K562 (cell line): Measurements from ENCODE around the gene LAP3. TPM values are rescaled to one million over a fixed set of nuclear protein-coding genes. Genes with fewer than 3 reads are reported as not detected.
A peak's percentile ranks its signal among the peaks of the same experiment; 100 is the strongest.

Source experiments
- ATAC-seq: fragments of 200-7000 bp; cut with Tn5 transposase; 3 replicates; pipeline ENCODE4 v1.9.1; 2020; ENCODE audit warnings: moderate library complexity
- BruUV-seq: library from RNA; stranded (reverse); fragments of 400-500 nt; replicated peaks from 2 replicates; lab custom pipeline; 2021; lab: Mats Ljungman, UMichigan
- CTCF ChIA-PET: fragments of 300-600 bp; formaldehyde crosslinking; extraction: SDS; loops from one replicate; lab custom pipeline; 2021; ENCODE audit warnings: low intra/inter-chr PET ratio; lab: Yijun Ruan, JAX
- POLR2A ChIA-PET: fragments of 300-600, 350-650 bp; sonication (Branson Sonifier 250); formaldehyde crosslinking; extraction: SDS; loops from one replicate; lab custom pipeline; 2021; ENCODE audit warnings: antibody characterized with exemption, inconsistent platforms; lab: Yijun Ruan, JAX
- DNase-seq, 4 experiments: peaks; one replicate each; pipeline versions ENCODE4 v3.0.0 to v3.0.0-alpha.2; 2011 to 2018; ENCODE audit warnings: low spot score in 3 of 4, mixed read lengths in 3 of 4; ENCODE audit errors: extremely low read depth in 1 of 4
- FAIRE-seq: peaks from 2 replicates; lab custom pipeline; 2011; peaks lifted over from hg19 to GRCh38; lab: Jason Lieb, UNC
- H2AFZ ChIP-seq: 2 replicates; pipeline ENCODE4 v1.6.0; 2011; ENCODE audit warnings: low read depth, low read length, control low read depth, inconsistent platforms
- H3K27ac ChIP-seq: fragments of 200-600 bp; 3 replicates; pipeline ENCODE4 v1.8.0; 2011; ENCODE audit warnings: low read depth, mild to moderate bottlenecking, control low read depth, inconsistent platforms, low read length, moderate library complexity, mixed read lengths; ENCODE audit errors: extremely low read depth
- H3K27me3 ChIP-seq, 2 experiments: fragments of 300-600 bp in 1 of 2; 2 replicates in 1 of 2; 3 replicates in 1 of 2; pipeline versions ENCODE4 v1.6.0 to v1.8.0; 2011; ENCODE audit warnings: inconsistent platforms in 2 of 2, low read length in 2 of 2, mild to moderate bottlenecking in 1 of 2, mixed read lengths in 1 of 2, moderate library complexity in 1 of 2; ENCODE audit not compliant: control insufficient read depth in 2 of 2, insufficient read depth in 2 of 2
- H3K36me3 ChIP-seq: fragments of 300-600 bp; 3 replicates; pipeline ENCODE4 v1.8.0; 2011; ENCODE audit warnings: mild to moderate bottlenecking, low read length, inconsistent platforms; ENCODE audit not compliant: control insufficient read depth, insufficient read depth
- H3K4me1 ChIP-seq, 2 experiments: fragments of 200-600 bp in 1 of 2; replicated peaks in 1 of 2; 2 replicates in 1 of 2; 3 replicates in 1 of 2; pipeline versions ENCODE4 v1.5.1 to v1.8.0; 2011; ENCODE audit warnings: inconsistent platforms in 2 of 2, low read length in 2 of 2, mild to moderate bottlenecking in 1 of 2, mixed read lengths in 1 of 2, moderate library complexity in 1 of 2; ENCODE audit not compliant: control insufficient read depth in 2 of 2, insufficient read depth in 2 of 2
- H3K4me2 ChIP-seq: 2 replicates; pipeline ENCODE4 v1.6.1; 2011; ENCODE audit warnings: low read length, control low read depth, inconsistent platforms, mixed read lengths; ENCODE audit not compliant: insufficient read depth
- H3K4me3 ChIP-seq: fragments of 200-600 bp; sonication (generic), shearing (Covaris generic); 2 replicates; pipeline ENCODE4 v1.5.1; 2016; ENCODE audit warnings: control low read depth, inconsistent platforms
- H3K79me2 ChIP-seq: fragments of 200-600 bp; 3 replicates; pipeline ENCODE4 v1.8.0; 2011; ENCODE audit warnings: low read length, inconsistent platforms; ENCODE audit not compliant: control insufficient read depth, insufficient read depth
- H3K9ac ChIP-seq, 2 experiments: 2 replicates each; pipeline versions ENCODE4 v1.6.0 to v1.6.1; 2011; ENCODE audit warnings: low read depth in 2 of 2, low read length in 2 of 2, control low read depth in 1 of 2, inconsistent platforms in 1 of 2, mild to moderate bottlenecking in 1 of 2, mixed read lengths in 1 of 2; ENCODE audit not compliant: insufficient read depth in 1 of 2
- H3K9me1 ChIP-seq: one replicate; pipeline ENCODE4 v1.6.0; 2011; ENCODE audit warnings: inconsistent platforms, mild to moderate bottlenecking, low read length, moderate library complexity; ENCODE audit not compliant: control insufficient read depth, insufficient read depth
- H3K9me3 ChIP-seq: replicated peaks from 2 replicates; pipeline ENCODE4 v1.5.1; 2011; ENCODE audit warnings: low read depth, low read length, inconsistent platforms; ENCODE audit not compliant: control insufficient read depth, insufficient read depth
- H4K20me1 ChIP-seq: replicated peaks from 2 replicates; pipeline ENCODE4 v1.6.1; 2011; ENCODE audit warnings: low read length, inconsistent platforms, mixed read lengths; ENCODE audit not compliant: control insufficient read depth, insufficient read depth
- ATF4 ChIP-seq: fragments of 450-650 bp; formaldehyde crosslinking; IDR thresholded peaks from 2 replicates; pipeline ENCODE4 v1.4.0; 2022; ENCODE audit warnings: mild to moderate bottlenecking, moderate library complexity
- CCAR2 ChIP-seq: fragments of 200-400 bp; formaldehyde crosslinking; IDR thresholded peaks from 2 replicates; pipeline ENCODE4 v1.6.1; 2017; ENCODE audit warnings: mild to moderate bottlenecking, low read depth, low read length
- CXXC5 ChIP-seq: fragments of 250-450 bp; sonication (Bioruptor Pico); IDR thresholded peaks from 2 replicates; pipeline ENCODE4 v1.8.0; 2022; ENCODE audit warnings: inconsistent platforms, mild to moderate bottlenecking, moderate library complexity
- GTF2A2 ChIP-seq: IDR thresholded peaks from 2 replicates; pipeline ENCODE4 v1.6.1; 2016; ENCODE audit warnings: mild to moderate bottlenecking, missing genetic modification characterization, missing compliant biosample characterization
- GTF2B ChIP-seq: IDR thresholded peaks from 2 replicates; pipeline ENCODE4 v1.6.1; 2011; ENCODE audit not compliant: insufficient read length; ENCODE audit errors: extremely low read depth
- JUND ChIP-seq, 2 experiments: IDR thresholded peaks; 2 replicates in 1 of 2; 3 replicates in 1 of 2; pipeline ENCODE4 v1.6.1; 2011; ENCODE audit warnings: borderline replicate concordance in 2 of 2, low read depth in 2 of 2, low read length in 2 of 2, improper control_type of control experiment in 1 of 2, missing biosample characterization in 1 of 2, missing genetic modification characterization in 1 of 2, missing genetic modification reagents in 1 of 2
- KDM1A ChIP-seq, 2 experiments: fragments of 450-650 bp; IDR thresholded peaks; 2 replicates each; pipeline ENCODE4 v1.6.1; 2016; ENCODE audit warnings: mild to moderate bottlenecking in 2 of 2
- KLF16 ChIP-seq: IDR thresholded peaks from 2 replicates; pipeline ENCODE4 v1.6.1; 2016; ENCODE audit warnings: antibody characterized with exemption
- MYNN ChIP-seq, 2 experiments: sonication (generic); formaldehyde crosslinking in 1 of 2; IDR thresholded peaks; 2 replicates each; pipeline versions ENCODE4 v1.5.0 to v1.6.1; 2016 to 2020; ENCODE audit warnings: antibody characterized with exemption in 1 of 2, missing genetic modification reagents in 1 of 2
- NELFE ChIP-seq: IDR thresholded peaks from 2 replicates; pipeline ENCODE4 v1.6.1; 2011; ENCODE audit warnings: mild to moderate bottlenecking; ENCODE audit not compliant: insufficient read depth, insufficient read length
- PHF20 ChIP-seq: fragments of 450-650 bp; IDR thresholded peaks from 2 replicates; pipeline ENCODE4 v1.6.1; 2018; ENCODE audit not compliant: partially characterized antibody
- ZKSCAN3 ChIP-seq: fragments of 250-450 bp; sonication (Bioruptor Pico); IDR thresholded peaks from 2 replicates; pipeline ENCODE4 v1.4.0; 2020
- ZNF165 ChIP-seq: fragments of 250-450 bp; sonication (Bioruptor Pico); IDR thresholded peaks from 2 replicates; pipeline ENCODE4 v1.4.0; 2020; ENCODE audit warnings: borderline replicate concordance
- ZNF561 ChIP-seq: fragments of 450-650 bp; formaldehyde crosslinking; conservative IDR thresholded peaks from 2 replicates; pipeline ENCODE4 v1.4.0; 2020; ENCODE audit warnings: mild to moderate bottlenecking, moderate library complexity
- ZNF589 ChIP-seq: fragments of 200-800 bp; sonication (Bioruptor generic); IDR thresholded peaks from 2 replicates; pipeline ENCODE4 v1.6.1; 2016; ENCODE audit warnings: low read depth, missing genetic modification characterization, missing compliant biosample characterization
- WGBS: fragments of 100-300 bp; shearing (Covaris generic); methylation state at CpG from one replicate; pipeline ENCODE4 v1.1.6; 2016; ENCODE audit warnings: low coverage, mixed read lengths; ENCODE audit not compliant: insufficient coverage; ENCODE audit errors: missing lambda C conversion rate; 5-methylcytosine and 5-hydroxymethylcytosine counted together
- in situ Hi-C: fragments of 300-500 bp; cut with MboI; formaldehyde crosslinking; loops from 4 replicates; pipeline ENCODE4 v1.15.0; 2018; ENCODE audit warnings: inconsistent platforms, mixed read lengths
- intact Hi-C: fragments of 100-400 bp; cut with micrococcal nuclease; formaldehyde crosslinking; loops from 2 replicates; pipeline ENCODE4 v1.14.2; 2022
- polyA plus RNA-seq, 8 experiments: library from polyadenylated mRNA; depleted of rRNA in 4 of 8; stranded (reverse) in 5 of 8; unstranded in 3 of 8; fragments of >200 nt; fragmentation: Nextera tagmentation in 2 of 8; fragmentation: Illumina TruSeq in 1 of 8; extraction: Ambion mirVana in 2 of 8; extraction: Trizol in 1 of 8; gene quantifications; 2 replicates each; pipeline versions ENCODE4 v1.2.1 to v1.2.3, GENCODE V29; 2011 to 2014; ENCODE audit warnings: inconsistent platforms in 1 of 8, missing spikeins in 1 of 8
- total RNA-seq, 7 experiments: library from RNA; depleted of rRNA in 6 of 7; stranded (reverse); fragments of >200 nt in 6 of 7; fragmentation: Illumina TruSeq in 2 of 7; extraction: Trizol in 2 of 7; gene quantifications; 2 replicates each; pipeline versions ENCODE4 v1.2.1 to v1.2.3, GENCODE V29; 2011 to 2021; ENCODE audit warnings: low replicate concordance in 1 of 7

Gene LAP3
- total and polyA plus RNA-seq, 9 of the 15 experiments (the other 6 are each of a cell fraction or from before 2014, with no cell fraction given) = 82.3 to 170 (median 107) TPM

- 3% methylated on average over 2 of the region's 2 CpGs for WGBS
- H3K27me3 ChIP-seq = peaks cover 8 to 19% of the 10 kb centered on the region in 2 experiments; a peak in 4 of 5 replicates
- no peak for FAIRE-seq
- no peak for ATAC-seq
- H3K79me2 ChIP-seq = no peaks in the 10 kb centered on the region
- in situ Hi-C loops (loop anchor here (10.0 kb wide), 1 partner anchor 238 kb away; no protein-coding TSS in a partner anchor), intact Hi-C loops (no loop called here)
- no peak overlapping the region for H3K27ac ChIP-seq
- ChIA-PET POLR2A (no interaction called here), CTCF (no interaction called here)
- H3K4me1 ChIP-seq = no peaks in the 10 kb centered on the region; a peak in 2 of 5 replicates
- no peak for DNase-seq
- H3K36me3 ChIP-seq = no peaks in the 10 kb centered on the region
- no peaks in the 10 kb centered on the region for H4K20me1 ChIP-seq
- no peak overlapping the region for H2AFZ ChIP-seq
- H3K9me3 ChIP-seq = no peaks in the 10 kb centered on the region; the same call in 1 of the 2 replicates
- BruUV-seq = no TSS peak
- H3K4me2 ChIP-seq = no peak overlapping the region
- no peaks in the 10 kb centered on the region for H3K9me1 ChIP-seq
- no peak overlapping the region for H3K9ac ChIP-seq
- H3K4me3 ChIP-seq = no peak overlapping the region
- TF ChIP-seq GTF2B (no peak), KDM1A (IDR thresholded peaks at IDR 0.05) (peak in 1 of 2 experiments; percentile 10; a peak in 1 of 4 replicates)
Observed at GRCh38 chr4:17567271-17567670, 9.7 kb upstream of the LAP3 start.

GRCh38 chr4:17574206-17574605 lies 2.8 kb upstream of the LAP3 start:
- H3K4me3 ChIP-seq = no peak overlapping the region
- H3K4me2 ChIP-seq = no peak overlapping the region
- POLR2A ChIA-PET = interaction anchor here (0.7 to 1.1 kb wide), 4 partner anchors 22 to 78 kb away, joined by 3 to 6 read pairs (median 4); partner anchors contain the start of gene MED28
- H3K27ac ChIP-seq = no peak overlapping the region
- H4K20me1 ChIP-seq = no peaks in the 10 kb centered on the region
- no peak overlapping the region for H2AFZ ChIP-seq
- in situ Hi-C loops (no loop called here), intact Hi-C loops (no loop called here)
- CTCF ChIA-PET = no interaction called here
- FAIRE-seq (no peak), DNase-seq (no peak), ATAC-seq (no peak)
- H3K36me3 ChIP-seq = peaks cover under 1% of the 10 kb centered on the region; the same call in 1 of the 3 replicates
- H3K9me3 ChIP-seq = no peaks in the 10 kb centered on the region
- peaks cover 20% of the 10 kb centered on the region for H3K79me2 ChIP-seq
- H3K4me1 ChIP-seq = peaks cover 6 to 10% of the 10 kb centered on the region in 2 experiments; a peak in 4 of 5 replicates
- no TSS peak for BruUV-seq
- no peaks in the 10 kb centered on the region for H3K9me1 ChIP-seq
- H3K9ac ChIP-seq = no peak overlapping the region
- no peaks in the 10 kb centered on the region for H3K27me3 ChIP-seq
- 77% methylated on average over 4 of the region's 4 CpGs for WGBS
- TF ChIP-seq CXXC5 (CRISPR knock-in tag) = no peak
- no peak for TF ChIP-seq MYNN (IDR thresholded peaks at IDR 0.05)
- TF ChIP-seq MYNN (CRISPR knock-in tag; IDR thresholded peaks at IDR 0.05) = no peak
- TF ChIP-seq ZNF561 (CRISPR knock-in tag) = no peak
- TF ChIP-seq PHF20 = no peak
- TF ChIP-seq ZNF165 (CRISPR knock-in tag) = no peak
- no peak for TF ChIP-seq ZKSCAN3 (CRISPR knock-in tag)
- no peak for TF ChIP-seq ATF4 (CRISPR knock-in tag)
- TF ChIP-seq GTF2A2 (tag) = no peak
- TF ChIP-seq KLF16 = no peak
- TF ChIP-seq JUND (IDR thresholded peaks at IDR 0.05; ENCODE audit: borderline replicate concordance, low read depth, low read length) = no peak
- TF ChIP-seq JUND (tag; IDR thresholded peaks at IDR 0.05; ENCODE audit: borderline replicate concordance, low read depth, low read length) = no peak
- TF ChIP-seq CCAR2 = no peak
- TF ChIP-seq NELFE = no peak
- TF ChIP-seq ZNF589 (CRISPR knock-in tag) = no peak
